SK-N-SH treated with all-trans-retinoic acid at 6 μM for 48 hours (cell line): ENCODE results near the gene MRPL40.

Source experiments
- ATAC-seq: fragments of 200-7000 bp; cut with Tn5 transposase; 3 replicates; pipeline ENCODE4 v1.9.1; 2020; ENCODE audit warnings: mild to moderate bottlenecking, moderate library complexity
- ARNTL ChIP-seq: fragments of 450-650 bp; formaldehyde crosslinking; IDR thresholded peaks from 2 replicates; pipeline ENCODE4 v1.5.0; 2020; ENCODE audit warnings: low read depth, mild to moderate bottlenecking, moderate library complexity, borderline replicate concordance
- CSDC2 ChIP-seq: fragments of 250-450 bp; sonication (Bioruptor Pico); IDR thresholded peaks from 2 replicates; pipeline ENCODE4 v1.5.0; 2020; ENCODE audit warnings: mild to moderate bottlenecking, moderate library complexity
- ESRRG ChIP-seq: fragments of 250-450 bp; sonication (Bioruptor Pico); IDR thresholded peaks from 2 replicates; pipeline ENCODE4 v1.6.1; 2021; ENCODE audit warnings: mild to moderate bottlenecking
- GLIS3 ChIP-seq: fragments of 250-450 bp; sonication (Bioruptor Pico); IDR thresholded peaks from 2 replicates; pipeline ENCODE4 v1.5.0; 2020; ENCODE audit warnings: mild to moderate bottlenecking, moderate library complexity
- ISL1 ChIP-seq: fragments of 250-450 bp; sonication (Bioruptor Pico); IDR thresholded peaks from 2 replicates; pipeline ENCODE4 v2.1.2; 2022; ENCODE audit warnings: mild to moderate bottlenecking, moderate library complexity
- OSR1 ChIP-seq: fragments of 250-450 bp; sonication (Bioruptor Pico); IDR thresholded peaks from 2 replicates; pipeline ENCODE4 v1.8.0; 2022; ENCODE audit warnings: moderate library complexity, mild to moderate bottlenecking, inconsistent platforms
- PPARA ChIP-seq: fragments of 250-450 bp; sonication (Bioruptor Pico); IDR thresholded peaks from 2 replicates; pipeline ENCODE4 v1.5.0; 2020; ENCODE audit warnings: mild to moderate bottlenecking, borderline replicate concordance
- RARB ChIP-seq: fragments of 250-450 bp; sonication (Bioruptor Pico); IDR thresholded peaks from 2 replicates; pipeline ENCODE4 v1.8.0; 2021; ENCODE audit warnings: mild to moderate bottlenecking, moderate library complexity
- SNAI2 ChIP-seq: fragments of 250-450 bp; sonication (Bioruptor Pico); IDR thresholded peaks from 2 replicates; pipeline ENCODE4 v1.5.0; 2020; ENCODE audit warnings: mild to moderate bottlenecking, moderate library complexity
- TCF4 ChIP-seq: fragments of 250-450 bp; sonication (Bioruptor Pico); IDR thresholded peaks from 2 replicates; pipeline ENCODE4 v1.8.0; 2021; ENCODE audit warnings: mild to moderate bottlenecking, moderate library complexity, borderline replicate concordance
- TOX ChIP-seq: fragments of 250-450 bp; sonication (Bioruptor Pico); IDR thresholded peaks from 2 replicates; pipeline ENCODE4 v1.8.0; 2021; ENCODE audit warnings: mild to moderate bottlenecking, moderate library complexity, borderline replicate concordance
- ZC3H10 ChIP-seq: fragments of 250-450 bp; sonication (Bioruptor Pico); IDR thresholded peaks from 2 replicates; pipeline ENCODE4 v1.5.1; 2021; ENCODE audit warnings: mild to moderate bottlenecking, moderate library complexity
- ZFP3 ChIP-seq: fragments of 250-450 bp; sonication (Bioruptor Pico); IDR thresholded peaks from 2 replicates; pipeline ENCODE4 v1.5.0; 2020; ENCODE audit warnings: mild to moderate bottlenecking, moderate library complexity
- ZFP30 ChIP-seq: fragments of 450-650 bp; formaldehyde crosslinking; IDR thresholded peaks from 2 replicates; pipeline ENCODE4 v1.5.0; 2022; ENCODE audit warnings: mild to moderate bottlenecking, moderate library complexity
- ZNF70 ChIP-seq: fragments of 450-650 bp; formaldehyde crosslinking; IDR thresholded peaks from 2 replicates; pipeline ENCODE4 v1.5.0; 2020; ENCODE audit warnings: mild to moderate bottlenecking, moderate library complexity
- ZNF8 ChIP-seq: fragments of 450-650 bp; formaldehyde crosslinking; IDR thresholded peaks from 2 replicates; pipeline ENCODE4 v1.5.0; 2020; ENCODE audit warnings: mild to moderate bottlenecking, moderate library complexity
- TF ChIP-seq, protein P1 (sequence below): fragments of 250-450 bp; sonication (Bioruptor Pico); IDR thresholded peaks from 2 replicates; pipeline ENCODE4 v1.8.0; 2021; ENCODE audit warnings: low read depth, mild to moderate bottlenecking, moderate library complexity, borderline replicate concordance
- TF ChIP-seq, protein P2 (sequence below): fragments of 250-450 bp; sonication (Bioruptor Pico); IDR thresholded peaks from 2 replicates; pipeline ENCODE4 v1.5.1; 2021; ENCODE audit warnings: mild to moderate bottlenecking, moderate library complexity
- TF ChIP-seq, protein P3 (sequence below): fragments of 250-450 bp; sonication (Bioruptor Pico); IDR thresholded peaks from 2 replicates; pipeline ENCODE4 v1.5.1; 2020; ENCODE audit warnings: low read depth, mild to moderate bottlenecking, moderate library complexity
- TF ChIP-seq, protein P4 (sequence below): fragments of 250-450 bp; sonication (Bioruptor Pico); IDR thresholded peaks from 2 replicates; pipeline ENCODE4 v1.8.0; 2020; ENCODE audit warnings: mild to moderate bottlenecking, moderate library complexity, borderline replicate concordance
- TF ChIP-seq, protein P5 (sequence below): fragments of 250-450 bp; sonication (Bioruptor Pico); IDR thresholded peaks from 2 replicates; pipeline ENCODE4 v1.5.0; 2020; ENCODE audit warnings: mild to moderate bottlenecking, moderate library complexity

The MRPL40 gene

DNA sequence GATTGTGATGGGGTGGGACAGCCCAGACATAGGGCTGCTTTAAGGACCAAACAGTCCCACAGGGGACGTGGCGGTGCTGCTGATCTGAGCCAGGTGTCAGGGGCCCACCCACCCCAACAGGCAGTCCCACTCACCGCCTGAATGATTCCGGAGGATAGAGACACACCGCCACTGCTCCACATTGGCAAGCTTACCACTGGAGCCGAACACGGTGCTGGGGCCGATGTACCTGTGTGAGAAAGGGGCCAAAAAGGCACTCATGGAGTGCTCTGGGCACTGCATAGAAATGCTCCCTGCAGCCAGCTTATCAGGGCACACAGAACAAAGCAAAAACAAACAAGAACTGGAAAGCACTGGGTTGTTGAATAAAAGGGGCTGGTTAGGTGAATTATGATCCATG is 26.7 kb upstream of the MRPL40 start:
- ATAC-seq = no peak
- TF ChIP-seq ESRRG (no peak), OSR1 (CRISPR knock-in tag) (no peak), ISL1 (no peak), TCF4 (no peak), TOX (CRISPR knock-in tag) (no peak), CSDC2 (CRISPR knock-in tag) (no peak), ZFP3 (CRISPR knock-in tag) (no peak), GLIS3 (CRISPR knock-in tag) (no peak), ZNF70 (CRISPR knock-in tag) (no peak), ZFP30 (no peak), SNAI2 (no peak), RARB (CRISPR knock-in tag) (no peak)
- TF ChIP-seq, protein P1, sequence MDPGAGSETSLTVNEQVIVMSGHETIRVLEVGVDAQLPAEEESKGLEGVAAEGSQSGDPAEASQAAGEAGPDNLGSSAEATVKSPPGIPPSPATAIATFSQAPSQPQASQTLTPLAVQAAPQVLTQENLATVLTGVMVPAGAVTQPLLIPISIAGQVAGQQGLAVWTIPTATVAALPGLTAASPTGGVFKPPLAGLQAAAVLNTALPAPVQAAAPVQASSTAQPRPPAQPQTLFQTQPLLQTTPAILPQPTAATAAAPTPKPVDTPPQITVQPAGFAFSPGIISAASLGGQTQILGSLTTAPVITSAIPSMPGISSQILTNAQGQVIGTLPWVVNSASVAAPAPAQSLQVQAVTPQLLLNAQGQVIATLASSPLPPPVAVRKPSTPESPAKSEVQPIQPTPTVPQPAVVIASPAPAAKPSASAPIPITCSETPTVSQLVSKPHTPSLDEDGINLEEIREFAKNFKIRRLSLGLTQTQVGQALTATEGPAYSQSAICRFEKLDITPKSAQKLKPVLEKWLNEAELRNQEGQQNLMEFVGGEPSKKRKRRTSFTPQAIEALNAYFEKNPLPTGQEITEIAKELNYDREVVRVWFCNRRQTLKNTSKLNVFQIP (CRISPR knock-in tag) = no peak
- TF ChIP-seq, protein P2, sequence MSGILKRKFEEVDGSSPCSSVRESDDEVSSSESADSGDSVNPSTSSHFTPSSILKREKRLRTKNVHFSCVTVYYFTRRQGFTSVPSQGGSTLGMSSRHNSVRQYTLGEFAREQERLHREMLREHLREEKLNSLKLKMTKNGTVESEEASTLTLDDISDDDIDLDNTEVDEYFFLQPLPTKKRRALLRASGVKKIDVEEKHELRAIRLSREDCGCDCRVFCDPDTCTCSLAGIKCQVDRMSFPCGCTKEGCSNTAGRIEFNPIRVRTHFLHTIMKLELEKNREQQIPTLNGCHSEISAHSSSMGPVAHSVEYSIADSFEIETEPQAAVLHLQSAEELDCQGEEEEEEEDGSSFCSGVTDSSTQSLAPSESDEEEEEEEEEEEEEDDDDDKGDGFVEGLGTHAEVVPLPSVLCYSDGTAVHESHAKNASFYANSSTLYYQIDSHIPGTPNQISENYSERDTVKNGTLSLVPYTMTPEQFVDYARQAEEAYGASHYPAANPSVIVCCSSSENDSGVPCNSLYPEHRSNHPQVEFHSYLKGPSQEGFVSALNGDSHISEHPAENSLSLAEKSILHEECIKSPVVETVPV (CRISPR knock-in tag) = no peak
- TF ChIP-seq, protein P3, sequence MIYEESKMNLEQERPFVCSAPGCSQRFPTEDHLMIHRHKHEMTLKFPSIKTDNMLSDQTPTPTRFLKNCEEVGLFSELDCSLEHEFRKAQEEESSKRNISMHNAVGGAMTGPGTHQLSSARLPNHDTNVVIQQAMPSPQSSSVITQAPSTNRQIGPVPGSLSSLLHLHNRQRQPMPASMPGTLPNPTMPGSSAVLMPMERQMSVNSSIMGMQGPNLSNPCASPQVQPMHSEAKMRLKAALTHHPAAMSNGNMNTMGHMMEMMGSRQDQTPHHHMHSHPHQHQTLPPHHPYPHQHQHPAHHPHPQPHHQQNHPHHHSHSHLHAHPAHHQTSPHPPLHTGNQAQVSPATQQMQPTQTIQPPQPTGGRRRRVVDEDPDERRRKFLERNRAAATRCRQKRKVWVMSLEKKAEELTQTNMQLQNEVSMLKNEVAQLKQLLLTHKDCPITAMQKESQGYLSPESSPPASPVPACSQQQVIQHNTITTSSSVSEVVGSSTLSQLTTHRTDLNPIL (CRISPR knock-in tag) = no peak
- TF ChIP-seq, all 23 proteins: peak for 0

DNA sequence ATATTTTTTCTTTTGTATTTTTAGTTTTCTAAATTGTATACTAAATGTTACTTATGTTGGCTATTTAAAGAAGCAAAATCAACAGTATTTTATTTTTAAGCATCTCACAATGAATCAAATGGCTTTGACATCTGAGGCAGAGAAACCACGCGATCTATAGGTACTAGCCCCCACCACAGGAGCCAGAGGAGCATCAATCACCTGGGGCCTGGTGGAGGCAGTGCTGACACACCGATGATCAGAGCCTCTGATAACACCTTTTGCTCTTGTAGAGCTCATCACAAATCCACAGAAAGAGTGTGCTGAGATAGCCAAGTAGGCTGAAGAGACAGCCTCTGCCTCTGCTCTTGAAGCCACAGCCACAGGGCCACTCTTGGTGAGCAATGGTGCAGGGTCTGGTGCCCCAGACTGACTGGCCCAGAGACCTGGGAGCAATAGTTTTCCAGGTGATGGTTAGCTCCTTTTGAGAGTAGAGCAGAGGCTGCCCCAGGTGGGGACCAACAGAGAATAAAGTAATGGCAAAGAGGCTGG is 26.0 kb upstream of the MRPL40 start:
- no peak for TF ChIP-seq ZFP30
- TF ChIP-seq, all 23 proteins: peak for 0
- no peak for ATAC-seq

DNA sequence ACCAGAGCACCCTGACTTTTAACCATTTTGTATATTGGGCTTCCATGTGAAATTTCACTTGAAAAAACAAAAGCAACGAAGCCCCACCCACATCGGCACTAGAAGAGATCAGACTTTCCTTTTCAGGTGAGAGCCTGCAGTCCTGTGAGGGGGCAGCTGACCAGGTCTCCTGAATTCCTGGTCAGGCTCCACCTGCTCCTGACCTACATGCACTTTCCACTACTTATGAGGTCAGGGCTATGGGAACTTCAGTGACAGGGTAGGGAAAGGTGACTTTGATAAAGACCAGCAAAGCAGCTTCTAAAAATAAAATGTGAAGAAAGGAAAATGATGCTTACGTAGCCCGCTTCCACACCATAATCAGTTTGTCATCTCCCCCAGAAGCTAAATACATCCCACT is 25.5 kb upstream of the MRPL40 start:
- no peak for ATAC-seq
- no peak for TF ChIP-seq CSDC2 (CRISPR knock-in tag)
- TF ChIP-seq ZNF70 (CRISPR knock-in tag) = no peak
- no peak for TF ChIP-seq OSR1 (CRISPR knock-in tag)
- no peak for TF ChIP-seq ESRRG
- TF ChIP-seq SNAI2 = no peak
- TF ChIP-seq ZC3H10 (CRISPR knock-in tag) = no peak
- TF ChIP-seq, protein P2 (CRISPR knock-in tag) = no peak
- TF ChIP-seq ISL1 = no peak
- TF ChIP-seq, protein P4, sequence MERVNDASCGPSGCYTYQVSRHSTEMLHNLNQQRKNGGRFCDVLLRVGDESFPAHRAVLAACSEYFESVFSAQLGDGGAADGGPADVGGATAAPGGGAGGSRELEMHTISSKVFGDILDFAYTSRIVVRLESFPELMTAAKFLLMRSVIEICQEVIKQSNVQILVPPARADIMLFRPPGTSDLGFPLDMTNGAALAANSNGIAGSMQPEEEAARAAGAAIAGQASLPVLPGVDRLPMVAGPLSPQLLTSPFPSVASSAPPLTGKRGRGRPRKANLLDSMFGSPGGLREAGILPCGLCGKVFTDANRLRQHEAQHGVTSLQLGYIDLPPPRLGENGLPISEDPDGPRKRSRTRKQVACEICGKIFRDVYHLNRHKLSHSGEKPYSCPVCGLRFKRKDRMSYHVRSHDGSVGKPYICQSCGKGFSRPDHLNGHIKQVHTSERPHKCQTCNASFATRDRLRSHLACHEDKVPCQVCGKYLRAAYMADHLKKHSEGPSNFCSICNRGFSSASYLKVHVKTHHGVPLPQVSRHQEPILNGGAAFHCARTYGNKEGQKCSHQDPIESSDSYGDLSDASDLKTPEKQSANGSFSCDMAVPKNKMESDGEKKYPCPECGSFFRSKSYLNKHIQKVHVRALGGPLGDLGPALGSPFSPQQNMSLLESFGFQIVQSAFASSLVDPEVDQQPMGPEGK = no peak
- TF ChIP-seq, protein P1 (CRISPR knock-in tag) = no peak
- TF ChIP-seq ARNTL = no peak
- no peak for TF ChIP-seq TCF4
- TF ChIP-seq, protein P5, sequence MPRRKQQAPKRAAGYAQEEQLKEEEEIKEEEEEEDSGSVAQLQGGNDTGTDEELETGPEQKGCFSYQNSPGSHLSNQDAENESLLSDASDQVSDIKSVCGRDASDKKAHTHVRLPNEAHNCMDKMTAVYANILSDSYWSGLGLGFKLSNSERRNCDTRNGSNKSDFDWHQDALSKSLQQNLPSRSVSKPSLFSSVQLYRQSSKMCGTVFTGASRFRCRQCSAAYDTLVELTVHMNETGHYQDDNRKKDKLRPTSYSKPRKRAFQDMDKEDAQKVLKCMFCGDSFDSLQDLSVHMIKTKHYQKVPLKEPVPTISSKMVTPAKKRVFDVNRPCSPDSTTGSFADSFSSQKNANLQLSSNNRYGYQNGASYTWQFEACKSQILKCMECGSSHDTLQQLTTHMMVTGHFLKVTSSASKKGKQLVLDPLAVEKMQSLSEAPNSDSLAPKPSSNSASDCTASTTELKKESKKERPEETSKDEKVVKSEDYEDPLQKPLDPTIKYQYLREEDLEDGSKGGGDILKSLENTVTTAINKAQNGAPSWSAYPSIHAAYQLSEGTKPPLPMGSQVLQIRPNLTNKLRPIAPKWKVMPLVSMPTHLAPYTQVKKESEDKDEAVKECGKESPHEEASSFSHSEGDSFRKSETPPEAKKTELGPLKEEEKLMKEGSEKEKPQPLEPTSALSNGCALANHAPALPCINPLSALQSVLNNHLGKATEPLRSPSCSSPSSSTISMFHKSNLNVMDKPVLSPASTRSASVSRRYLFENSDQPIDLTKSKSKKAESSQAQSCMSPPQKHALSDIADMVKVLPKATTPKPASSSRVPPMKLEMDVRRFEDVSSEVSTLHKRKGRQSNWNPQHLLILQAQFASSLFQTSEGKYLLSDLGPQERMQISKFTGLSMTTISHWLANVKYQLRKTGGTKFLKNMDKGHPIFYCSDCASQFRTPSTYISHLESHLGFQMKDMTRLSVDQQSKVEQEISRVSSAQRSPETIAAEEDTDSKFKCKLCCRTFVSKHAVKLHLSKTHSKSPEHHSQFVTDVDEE = no peak
- TF ChIP-seq PPARA = no peak
- no peak for TF ChIP-seq ZNF8 (CRISPR knock-in tag)
- no peak for TF ChIP-seq ZFP3 (CRISPR knock-in tag)
